ENCODE data around the gene DPYSL3.

The DPYSL3 gene

DNA sequence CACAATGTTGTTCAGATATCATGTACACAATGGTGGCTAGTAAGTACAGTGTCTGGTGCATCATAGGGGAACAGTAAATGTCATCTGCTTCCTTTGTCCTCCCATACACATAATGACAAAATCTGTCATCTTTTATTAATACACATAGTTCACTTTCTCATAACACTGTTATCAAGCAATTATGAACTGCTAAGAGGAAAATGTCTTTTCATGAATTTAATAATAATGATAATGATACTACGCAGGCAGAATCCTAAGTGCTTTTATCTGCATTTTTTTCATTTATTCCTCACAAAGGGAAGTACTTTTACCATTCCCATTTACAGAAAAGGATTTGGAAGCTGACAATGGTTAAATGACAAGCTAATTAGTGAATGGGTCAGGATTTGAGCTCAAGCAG is 35.7 kb downstream of the DPYSL3 start:
- H3K36me3 ChIP-seq (ENCODE audit: insufficient read depth, low read length) = no peaks in the 10 kb centered on the region
- no peaks in the 10 kb centered on the region for H3K9me3 ChIP-seq (ENCODE audit: low read depth, low read length)
- no peak overlapping the region for H3K4me3 ChIP-seq
- TF ChIP-seq EZH2 (IDR thresholded peaks at IDR 0.05) (no peak), FOXP2 (optimal IDR thresholded peaks at IDR 0.05; ENCODE audit: control extremely low read depth, extremely low read length, insufficient read depth) (no peak), POLR2AphosphoS5 (IDR thresholded peaks at IDR 0.05; ENCODE audit: borderline replicate concordance, low read depth, low read length) (no peak)
- no peak overlapping the region for H3K27ac ChIP-seq
- no peak for DNase-seq (ENCODE audit: low read depth, low spot score)
- H3K9ac ChIP-seq (ENCODE audit: insufficient read length) = no peak overlapping the region

DNA sequence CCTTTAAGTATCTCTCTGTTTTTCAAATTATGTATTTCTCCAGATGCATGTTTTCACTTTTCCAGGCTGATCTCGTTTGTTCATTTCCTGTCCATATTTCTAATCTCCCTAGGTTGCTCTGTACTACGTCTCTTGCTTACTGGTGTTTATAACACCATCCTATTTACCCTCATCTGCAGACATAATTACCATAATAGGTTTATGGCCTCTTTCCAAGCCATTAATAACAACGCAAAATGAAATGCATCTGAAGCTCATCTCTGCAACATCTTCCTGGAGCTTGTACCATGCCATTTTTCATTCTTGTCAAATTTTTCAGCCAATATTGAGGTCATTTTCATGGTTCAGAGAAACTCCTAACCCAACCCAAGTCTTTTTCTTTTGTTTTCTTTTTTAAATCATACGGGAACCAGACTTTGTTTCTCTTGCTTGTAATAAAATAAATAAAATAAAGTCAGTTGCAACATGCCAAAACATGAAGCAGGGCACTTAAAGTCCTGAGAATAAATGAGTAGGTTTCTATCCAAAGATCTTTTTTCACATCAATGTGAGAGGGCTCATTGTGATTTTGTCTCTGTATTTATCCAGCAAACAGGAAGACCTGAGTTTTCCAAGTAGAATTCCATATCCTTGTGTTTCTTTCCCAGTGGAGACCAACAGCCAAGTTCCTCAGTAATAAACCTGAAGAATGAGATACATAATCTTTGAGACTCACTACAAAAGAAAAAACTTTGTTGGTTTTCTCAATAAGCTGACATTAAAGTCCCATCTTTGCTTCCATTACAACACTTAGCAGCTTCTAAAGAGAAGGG is 37.0 kb downstream of the DPYSL3 start:
- Histone ChIP-seq H3K9me3 (ENCODE audit: low read depth, low read length) (no peaks in the 10 kb centered on the region), H3K27ac (no peak overlapping the region), H3K4me3 (no peak overlapping the region), H3K9ac (ENCODE audit: insufficient read length) (no peak overlapping the region), H3K36me3 (ENCODE audit: insufficient read depth, low read length) (no peaks in the 10 kb centered on the region)
- TF ChIP-seq POLR2AphosphoS5 (IDR thresholded peaks at IDR 0.05; ENCODE audit: borderline replicate concordance, low read depth, low read length) = no peak
- peak; percentile 79 for TF ChIP-seq FOXP2 (optimal IDR thresholded peaks at IDR 0.05; ENCODE audit: control extremely low read depth, extremely low read length, insufficient read depth)
- no peak for TF ChIP-seq EZH2 (IDR thresholded peaks at IDR 0.05)
- DNase-seq (ENCODE audit: low read depth, low spot score) = no peak

DNA sequence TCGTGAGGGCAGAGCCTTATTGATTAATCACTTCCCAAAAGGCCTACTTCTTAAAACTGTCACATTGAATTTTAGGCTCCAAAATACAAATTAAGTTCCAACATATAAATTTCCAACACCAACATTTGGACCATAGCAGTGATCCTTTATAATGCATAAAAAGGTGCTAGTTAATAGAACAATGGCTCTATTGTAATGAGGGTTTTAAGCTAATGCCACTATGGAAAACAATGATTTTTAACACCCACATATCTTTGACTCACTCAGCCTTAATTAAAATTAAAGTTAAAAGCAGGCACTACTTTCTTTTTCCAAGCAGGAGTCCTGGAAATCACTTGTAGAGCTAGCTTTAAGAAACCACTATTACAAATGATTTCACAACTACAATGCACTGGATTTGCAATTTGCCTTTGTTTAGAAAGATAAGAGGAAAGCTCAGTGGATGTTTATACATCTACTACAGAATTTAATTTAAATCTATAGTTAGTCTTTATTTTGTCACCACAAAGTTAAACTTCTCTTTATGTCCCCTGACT is 41.8 kb downstream of the DPYSL3 start:
- TF ChIP-seq POLR2AphosphoS5 (IDR thresholded peaks at IDR 0.05; ENCODE audit: borderline replicate concordance, low read depth, low read length) = no peak
- no peak for TF ChIP-seq EZH2 (IDR thresholded peaks at IDR 0.05)
- no peak for TF ChIP-seq FOXP2 (optimal IDR thresholded peaks at IDR 0.05; ENCODE audit: control extremely low read depth, extremely low read length, insufficient read depth)
- H3K36me3 ChIP-seq (ENCODE audit: insufficient read depth, low read length) = no peaks in the 10 kb centered on the region
- no peak overlapping the region for H3K27ac ChIP-seq
- no peak overlapping the region for H3K9ac ChIP-seq (ENCODE audit: insufficient read length)
- H3K9me3 ChIP-seq (ENCODE audit: low read depth, low read length) = no peaks in the 10 kb centered on the region
- no peak for DNase-seq (ENCODE audit: low read depth, low spot score)
- H3K4me3 ChIP-seq = no peak overlapping the region

DNA sequence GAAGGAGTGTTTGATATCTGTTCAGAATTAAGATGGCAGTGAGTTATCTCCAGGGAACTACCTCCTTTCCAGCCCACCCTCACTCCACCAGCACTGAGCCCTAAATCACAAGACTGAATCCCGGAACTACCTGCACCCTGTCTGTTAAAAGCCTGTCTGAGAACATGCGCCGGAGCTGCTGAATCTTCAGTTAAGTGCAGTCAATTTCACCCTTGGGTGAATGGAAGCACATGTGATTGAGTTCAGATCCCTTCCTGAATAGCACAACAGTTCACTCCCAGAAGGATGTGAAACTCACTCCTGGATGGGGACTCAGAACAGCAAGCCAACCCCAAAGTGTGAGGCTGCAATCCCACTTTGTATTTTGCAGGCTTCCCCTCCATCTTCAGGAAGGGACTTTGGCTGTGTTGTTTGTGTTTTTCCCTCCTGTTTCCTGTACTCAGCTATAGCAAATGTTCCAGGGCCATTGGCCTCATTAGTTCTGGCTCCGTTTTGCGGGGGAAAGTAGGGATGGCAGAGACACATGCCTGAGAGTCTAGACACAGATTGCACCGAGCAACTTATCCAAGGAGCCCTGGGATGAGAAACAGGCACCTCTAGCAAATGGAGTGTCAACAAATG is 43.4 kb downstream of the DPYSL3 start:
- Histone ChIP-seq H3K27ac (no peak overlapping the region), H3K9ac (ENCODE audit: insufficient read length) (no peak overlapping the region), H3K4me3 (no peak overlapping the region), H3K9me3 (ENCODE audit: low read depth, low read length) (no peaks in the 10 kb centered on the region), H3K36me3 (ENCODE audit: insufficient read depth, low read length) (no peaks in the 10 kb centered on the region)
- DNase-seq (ENCODE audit: low read depth, low spot score) = no peak
- TF ChIP-seq EZH2 (IDR thresholded peaks at IDR 0.05) (no peak), FOXP2 (optimal IDR thresholded peaks at IDR 0.05; ENCODE audit: control extremely low read depth, extremely low read length, insufficient read depth) (no peak)

DNA sequence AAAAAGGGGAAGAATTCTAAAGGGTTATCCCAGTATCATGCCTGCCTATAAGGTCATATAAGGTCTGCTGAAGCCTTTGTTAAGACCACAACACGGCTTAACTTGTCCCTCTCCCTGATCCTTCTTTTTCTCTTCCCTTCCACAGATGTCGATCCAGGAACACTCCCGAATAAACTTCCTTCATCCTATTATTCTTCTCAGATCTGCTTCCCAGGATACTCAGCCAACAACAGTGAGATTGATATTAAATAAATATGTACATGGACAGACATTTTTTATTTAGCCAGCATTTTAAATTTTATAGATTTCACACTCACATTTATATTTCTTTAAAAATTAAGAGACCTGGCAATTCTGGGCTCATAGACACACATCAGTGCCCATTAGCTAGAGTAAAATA is 44.1 kb downstream of the DPYSL3 start:
- DNase-seq (ENCODE audit: low read depth, low spot score) = no peak
- TF ChIP-seq POLR2AphosphoS5 (IDR thresholded peaks at IDR 0.05; ENCODE audit: borderline replicate concordance, low read depth, low read length) (no peak), FOXP2 (optimal IDR thresholded peaks at IDR 0.05; ENCODE audit: control extremely low read depth, extremely low read length, insufficient read depth) (no peak), EZH2 (IDR thresholded peaks at IDR 0.05) (no peak)
- no peak overlapping the region for H3K9ac ChIP-seq (ENCODE audit: insufficient read length)
- no peak overlapping the region for H3K27ac ChIP-seq
- H3K9me3 ChIP-seq (ENCODE audit: low read depth, low read length) = no peaks in the 10 kb centered on the region
- no peaks in the 10 kb centered on the region for H3K36me3 ChIP-seq (ENCODE audit: insufficient read depth, low read length)
- no peak overlapping the region for H3K4me3 ChIP-seq

DNA sequence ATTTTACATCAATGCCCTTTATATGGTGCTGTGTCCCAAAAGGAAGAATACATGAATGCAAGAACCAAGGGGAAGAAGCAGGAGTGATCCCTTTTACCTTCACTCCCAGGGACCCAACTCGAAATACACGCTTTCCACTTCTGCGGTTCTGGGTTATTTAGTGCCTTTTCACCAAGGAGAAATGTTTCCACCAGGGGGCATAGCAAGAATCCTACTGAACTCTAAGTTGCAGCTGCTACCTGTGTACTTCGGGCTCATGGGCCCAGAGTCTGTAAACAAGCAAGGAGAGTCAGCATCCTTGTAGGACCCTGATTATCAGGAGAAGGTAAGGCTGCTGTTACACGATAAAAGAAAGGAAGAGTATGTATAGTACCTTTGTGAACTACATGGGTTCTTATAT is 45.7 kb downstream of the DPYSL3 start:
- H3K4me3 ChIP-seq = no peak overlapping the region
- H3K27ac ChIP-seq = no peak overlapping the region
- TF ChIP-seq FOXP2 (optimal IDR thresholded peaks at IDR 0.05; ENCODE audit: control extremely low read depth, extremely low read length, insufficient read depth) (no peak), EZH2 (IDR thresholded peaks at IDR 0.05) (no peak), POLR2AphosphoS5 (IDR thresholded peaks at IDR 0.05; ENCODE audit: borderline replicate concordance, low read depth, low read length) (no peak)
- no peaks in the 10 kb centered on the region for H3K36me3 ChIP-seq (ENCODE audit: insufficient read depth, low read length)
- no peak for DNase-seq (ENCODE audit: low read depth, low spot score)
- H3K9ac ChIP-seq (ENCODE audit: insufficient read length) = no peak overlapping the region
- no peaks in the 10 kb centered on the region for H3K9me3 ChIP-seq (ENCODE audit: low read depth, low read length)

DNA sequence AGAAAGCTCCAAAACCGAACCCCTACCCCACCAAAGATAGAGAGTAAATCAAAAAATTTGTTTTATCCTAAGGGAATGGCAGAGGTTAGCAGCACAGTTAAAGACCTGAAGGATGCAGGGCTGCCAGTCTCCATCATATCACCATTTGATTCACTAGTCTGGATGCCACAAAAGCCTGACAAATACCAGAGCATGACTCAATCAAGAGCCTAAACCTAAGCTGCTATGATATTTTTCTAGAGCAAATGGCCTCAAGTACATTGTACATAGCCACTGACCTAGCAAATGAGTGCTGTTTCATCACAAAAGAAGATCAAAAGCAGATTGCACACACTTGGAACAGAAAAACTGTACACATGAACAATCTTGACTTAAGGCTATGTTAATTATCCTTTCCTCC is 48.0 kb downstream of the DPYSL3 start:
- Histone ChIP-seq H3K27ac (no peak overlapping the region), H3K4me3 (no peak overlapping the region), H3K9ac (ENCODE audit: insufficient read length) (no peak overlapping the region), H3K9me3 (ENCODE audit: low read depth, low read length) (no peaks in the 10 kb centered on the region), H3K36me3 (ENCODE audit: insufficient read depth, low read length) (no peaks in the 10 kb centered on the region)
- no peak for DNase-seq (ENCODE audit: low read depth, low spot score)
- TF ChIP-seq FOXP2 (optimal IDR thresholded peaks at IDR 0.05; ENCODE audit: control extremely low read depth, extremely low read length, insufficient read depth) (no peak), EZH2 (IDR thresholded peaks at IDR 0.05) (no peak), POLR2AphosphoS5 (IDR thresholded peaks at IDR 0.05; ENCODE audit: borderline replicate concordance, low read depth, low read length) (no peak)

DNA sequence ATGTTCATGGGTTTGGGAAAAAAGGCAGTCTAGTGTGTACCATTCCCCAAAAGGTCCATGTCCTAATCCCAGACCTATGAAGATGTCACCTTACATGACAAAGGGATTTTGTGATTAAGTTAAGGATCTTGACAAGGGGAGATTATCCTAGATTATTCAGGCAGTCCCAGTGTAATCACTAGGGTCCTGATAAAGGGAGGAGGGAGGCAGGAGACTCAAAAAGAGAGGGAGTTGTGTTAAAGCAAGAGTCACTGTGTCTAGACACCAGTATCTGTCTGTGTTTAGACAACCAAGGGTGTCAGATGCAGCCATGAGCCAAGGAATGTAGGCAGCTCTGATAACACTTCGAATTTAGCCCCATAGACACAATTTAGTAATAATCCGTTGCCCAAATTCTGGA is 49.5 kb downstream of the DPYSL3 start:
- Histone ChIP-seq H3K9me3 (ENCODE audit: low read depth, low read length) (no peaks in the 10 kb centered on the region), H3K4me3 (no peak overlapping the region), H3K36me3 (ENCODE audit: insufficient read depth, low read length) (no peaks in the 10 kb centered on the region), H3K27ac (no peak overlapping the region), H3K9ac (ENCODE audit: insufficient read length) (no peak overlapping the region)
- TF ChIP-seq EZH2 (IDR thresholded peaks at IDR 0.05) (no peak), POLR2AphosphoS5 (IDR thresholded peaks at IDR 0.05; ENCODE audit: borderline replicate concordance, low read depth, low read length) (no peak), FOXP2 (optimal IDR thresholded peaks at IDR 0.05; ENCODE audit: control extremely low read depth, extremely low read length, insufficient read depth) (no peak)
- DNase-seq (ENCODE audit: low read depth, low spot score) = no peak

Data from SK-N-MC (cell line).